Panc1 (cell line): ENCODE measurements around the gene MBNL2.

Source experiments
- CTCF ChIP-seq: fragments of 450-650 bp; IDR thresholded peaks from 2 replicates; pipeline ENCODE4 v1.5.1; 2017; ENCODE audit warnings: mild to moderate bottlenecking
- POLR2AphosphoS5 ChIP-seq: IDR thresholded peaks from 2 replicates; pipeline ENCODE4 v1.6.1; 2012; ENCODE audit warnings: mild to moderate bottlenecking, low read depth, low read length, moderate library complexity
- REST ChIP-seq, 2 experiments: IDR thresholded peaks; 2 replicates each; pipeline ENCODE4 v1.6.1; 2011 to 2012; ENCODE audit warnings: low read depth in 2 of 2, control low read depth in 1 of 2, low read length in 1 of 2, mild to moderate bottlenecking in 1 of 2, moderate library complexity in 1 of 2; ENCODE audit not compliant: insufficient read depth in 1 of 2
- SIN3A ChIP-seq: IDR thresholded peaks from 2 replicates; pipeline ENCODE4 v1.6.1; 2012; ENCODE audit warnings: low read depth, mild to moderate bottlenecking, low read length, moderate library complexity, borderline replicate concordance; ENCODE audit not compliant: insufficient read depth

- no peak for TF ChIP-seq CTCF
- no peak for TF ChIP-seq POLR2AphosphoS5
- no peak for TF ChIP-seq REST (IDR thresholded peaks at IDR 0.05; ENCODE audit: insufficient read depth in 1 of 2, low read depth in 2 of 2, low read length in 1 of 2)
- no peak for TF ChIP-seq SIN3A
Measured at GRCh38 chr13:97385146-97385545, 163.0 kb downstream of the MBNL2 start.
